ENCODE measurements around the gene KHDC1. TPM values are rescaled to one million over a fixed set of nuclear protein-coding genes. Genes with fewer than 3 reads are reported as not detected.
"Not testable (repeated sequence)": the region's sequence is repeated elsewhere in the genome, so short reads cannot be mapped to it uniquely, and the experiment has no call there.

KHDC1 gene
- 17.3 TPM for polyA plus RNA-seq (2013, experiment 1 of 4)
- polyA plus RNA-seq (2013, experiment 2 of 4) = 16.2 TPM
- polyA plus RNA-seq (2013, experiment 3 of 4) = 9.6 TPM
- 12.6 TPM for polyA plus RNA-seq (2013, experiment 4 of 4)

DNA sequence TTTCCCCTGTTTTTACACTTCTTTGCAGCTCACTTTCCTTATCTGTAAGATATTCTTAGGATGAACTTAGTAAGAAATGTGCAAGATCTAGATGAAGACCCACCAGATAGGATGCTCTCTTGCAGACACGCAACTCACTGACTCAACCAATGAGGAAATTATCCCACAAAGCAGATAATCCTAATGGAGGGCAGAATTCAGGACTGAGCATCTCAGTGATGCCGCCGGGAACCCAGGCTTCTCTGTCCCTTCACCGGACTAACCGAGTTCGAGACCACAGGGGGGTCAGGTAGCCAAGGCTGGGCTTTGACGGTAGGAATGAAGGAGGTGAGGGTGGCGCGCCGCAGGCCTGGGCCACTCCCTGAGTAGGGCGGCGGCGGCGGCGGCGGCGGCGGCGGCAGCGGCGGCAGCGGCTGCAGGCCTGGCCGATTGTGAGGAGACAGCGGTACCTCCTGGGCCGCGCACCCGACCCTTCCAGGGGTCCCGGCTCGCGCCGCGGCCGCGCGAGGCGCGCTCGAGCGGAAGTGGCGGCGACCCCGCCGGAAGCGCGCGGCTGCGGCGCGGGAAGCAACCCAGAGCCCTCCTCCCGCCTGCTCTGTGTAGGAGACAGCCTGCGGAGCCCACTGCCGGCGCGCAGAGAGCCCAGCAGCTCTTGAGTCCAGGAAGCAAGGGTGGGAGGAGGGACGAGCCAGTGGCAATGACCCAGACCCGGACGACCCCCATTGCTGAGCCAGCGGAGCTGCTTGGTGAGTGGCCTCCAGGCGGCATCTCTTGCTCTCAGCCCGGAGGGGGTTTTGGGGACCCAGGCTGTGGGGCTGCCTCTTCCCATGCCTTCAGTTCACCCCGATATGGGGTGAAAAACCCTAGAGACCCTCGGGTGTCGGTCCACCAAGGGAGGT is at the start of gene KHDC1:
Gene KHDC1, minus strand, starts transcription at position 526 of the 899 bp plus-strand sequence. CDS start 20,679 bp downstream, outside the sequence.
- Histone ChIP-seq H3K4me3 (ENCODE audit: insufficient read depth, low read depth, low read length) (peak within 1 kb of the TSS; percentile 56), H3K4me1 (ENCODE audit: control insufficient read depth, insufficient read depth, low read length) (no peaks in the 10 kb centered on the region), H3K27me3 (ENCODE audit: control insufficient read depth, insufficient read depth, low read length, poor library complexity, severe bottlenecking) (no peaks in the 10 kb centered on the region), H3K36me3 (ENCODE audit: control insufficient read depth, insufficient read depth, low read length) (no peaks in the 10 kb centered on the region), H3K27ac (ENCODE audit: insufficient read depth, low read depth, low read length, poor library complexity, severe bottlenecking) (no peak within 1 kb of the TSS), H3K9me3 (ENCODE audit: control insufficient read depth, low read length) (no peaks in the 10 kb centered on the region)
- 4 to 5% methylated on average over 63 of the region's 63 CpGs for WGBS, 2 experiments

GRCh38 chr6:73310503-73310845 is 47.5 kb upstream of the KHDC1 start:
- WGBS, 2 experiments = 40 to 57% methylated on average over 4 of the region's 4 CpGs
- H3K4me3 ChIP-seq (ENCODE audit: insufficient read depth, low read depth, low read length) = peak overlapping the region; percentile 51
- not testable (repeated sequence) for H3K27me3 ChIP-seq (ENCODE audit: control insufficient read depth, insufficient read depth, low read length, poor library complexity, severe bottlenecking); H3K4me1 ChIP-seq (ENCODE audit: control insufficient read depth, insufficient read depth, low read length); H3K27ac ChIP-seq (ENCODE audit: insufficient read depth, low read depth, low read length, poor library complexity, severe bottlenecking); H3K9me3 ChIP-seq (ENCODE audit: control insufficient read depth, low read length); H3K36me3 ChIP-seq (ENCODE audit: control insufficient read depth, insufficient read depth, low read length)

DNA sequence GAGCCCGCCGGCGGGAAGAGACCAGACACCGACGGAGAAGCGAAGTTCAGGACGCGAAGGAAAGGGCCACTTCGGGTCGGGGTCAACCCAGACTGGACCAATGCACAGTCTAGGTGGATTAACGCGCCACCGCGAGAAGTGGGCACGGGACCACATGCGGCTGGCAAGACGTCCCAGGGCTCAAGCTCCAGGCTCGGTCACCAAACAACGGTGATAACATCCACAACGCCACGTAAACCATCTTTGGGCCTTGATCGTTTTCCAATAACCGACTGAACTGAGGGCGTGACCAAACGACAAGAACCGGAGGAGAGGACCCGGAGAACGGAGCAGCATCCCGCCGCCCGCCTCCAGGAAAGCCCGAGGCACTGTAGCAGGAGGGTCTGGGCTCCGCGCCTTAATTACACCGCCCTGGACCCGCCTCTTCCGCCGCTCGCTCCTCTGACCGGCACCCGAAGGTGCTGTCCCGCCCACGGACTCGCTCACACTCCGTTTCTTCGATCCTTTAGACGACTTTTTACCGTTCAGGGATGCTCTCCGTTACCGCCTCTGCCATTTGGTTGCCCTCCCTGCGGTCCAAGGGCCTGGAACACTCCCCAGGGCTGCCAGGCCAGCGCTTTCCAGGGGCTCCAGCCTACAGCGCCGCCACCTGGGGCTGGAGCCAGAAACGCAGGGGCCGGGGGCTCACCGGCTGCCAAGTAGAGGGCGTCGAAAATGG is 46.9 kb upstream of the KHDC1 start:
- H3K27me3 ChIP-seq (ENCODE audit: control insufficient read depth, insufficient read depth, low read length, poor library complexity, severe bottlenecking) = no peaks in the 10 kb centered on the region
- 2% methylated on average over 59 of the region's 59 CpGs for WGBS, 2 experiments
- H3K9me3 ChIP-seq (ENCODE audit: control insufficient read depth, low read length) = no peaks in the 10 kb centered on the region
- H3K4me3 ChIP-seq (ENCODE audit: insufficient read depth, low read depth, low read length) = peak overlapping the region; percentile 51
- H3K27ac ChIP-seq (ENCODE audit: insufficient read depth, low read depth, low read length, poor library complexity, severe bottlenecking) = no peak overlapping the region
- no peaks in the 10 kb centered on the region for H3K36me3 ChIP-seq (ENCODE audit: control insufficient read depth, insufficient read depth, low read length)
- no peaks in the 10 kb centered on the region for H3K4me1 ChIP-seq (ENCODE audit: control insufficient read depth, insufficient read depth, low read length)

- H3K27me3 ChIP-seq (ENCODE audit: control insufficient read depth, insufficient read depth, low read length, poor library complexity, severe bottlenecking) = no peaks in the 10 kb centered on the region
- no peaks in the 10 kb centered on the region for H3K36me3 ChIP-seq (ENCODE audit: control insufficient read depth, insufficient read depth, low read length)
- H3K9me3 ChIP-seq (ENCODE audit: control insufficient read depth, low read length) = no peaks in the 10 kb centered on the region
- H3K4me3 ChIP-seq (ENCODE audit: insufficient read depth, low read depth, low read length) = peak overlapping the region; percentile 51
- WGBS, 2 experiments = 10 to 11% methylated on average over 13 of the region's 13 CpGs
- no peak overlapping the region for H3K27ac ChIP-seq (ENCODE audit: insufficient read depth, low read depth, low read length, poor library complexity, severe bottlenecking)
- no peaks in the 10 kb centered on the region for H3K4me1 ChIP-seq (ENCODE audit: control insufficient read depth, insufficient read depth, low read length)
These were observed 46.5 kb upstream of the KHDC1 start for GRCh38 chr6:73309535-73309784.

GRCh38 chr6:73308712-73309534 is 45.9 kb upstream of the KHDC1 start:
- no peaks in the 10 kb centered on the region for H3K36me3 ChIP-seq (ENCODE audit: control insufficient read depth, insufficient read depth, low read length)
- 75 to 76% methylated on average over 26 of the region's 26 CpGs for WGBS, 2 experiments

DNA sequence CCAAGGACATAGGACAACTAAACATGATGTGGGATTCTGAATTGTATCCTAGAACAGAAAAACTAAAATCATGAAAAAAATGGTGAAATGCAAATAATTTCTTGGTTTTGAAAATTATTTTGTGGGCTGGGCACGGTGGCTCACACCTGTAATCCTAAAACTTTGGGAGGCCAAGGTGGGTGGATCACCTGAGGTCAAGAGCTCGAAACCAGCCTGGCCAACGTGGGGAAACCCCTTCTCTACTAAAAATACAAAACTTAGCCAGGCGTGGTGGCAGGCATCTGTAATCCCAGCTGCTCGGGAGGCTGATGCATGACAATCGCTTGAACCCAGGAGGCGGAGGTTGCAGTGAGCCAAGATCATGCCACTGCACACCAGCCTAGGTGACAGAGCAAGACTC is 40.8 kb upstream of the KHDC1 start:
- H3K36me3 ChIP-seq (ENCODE audit: control insufficient read depth, insufficient read depth, low read length); H3K27me3 ChIP-seq (ENCODE audit: control insufficient read depth, insufficient read depth, low read length, poor library complexity, severe bottlenecking); H3K4me3 ChIP-seq (ENCODE audit: insufficient read depth, low read depth, low read length); H3K27ac ChIP-seq (ENCODE audit: insufficient read depth, low read depth, low read length, poor library complexity, severe bottlenecking); H3K9me3 ChIP-seq (ENCODE audit: control insufficient read depth, low read length); H3K4me1 ChIP-seq (ENCODE audit: control insufficient read depth, insufficient read depth, low read length): not testable (repeated sequence)
- WGBS, 2 experiments = 87 to 92% methylated on average over 7 of the region's 7 CpGs

More at GRCh38 chr6:73308712-73309534, 45.9 kb upstream of the KHDC1 start:
- Histone ChIP-seq H3K27me3 (ENCODE audit: control insufficient read depth, insufficient read depth, low read length, poor library complexity, severe bottlenecking) (no peaks in the 10 kb centered on the region), H3K27ac (ENCODE audit: insufficient read depth, low read depth, low read length, poor library complexity, severe bottlenecking) (no peak overlapping the region), H3K4me1 (ENCODE audit: control insufficient read depth, insufficient read depth, low read length) (no peaks in the 10 kb centered on the region), H3K9me3 (ENCODE audit: control insufficient read depth, low read length) (no peaks in the 10 kb centered on the region), H3K4me3 (ENCODE audit: insufficient read depth, low read depth, low read length) (peak overlapping the region; percentile 51)

DNA sequence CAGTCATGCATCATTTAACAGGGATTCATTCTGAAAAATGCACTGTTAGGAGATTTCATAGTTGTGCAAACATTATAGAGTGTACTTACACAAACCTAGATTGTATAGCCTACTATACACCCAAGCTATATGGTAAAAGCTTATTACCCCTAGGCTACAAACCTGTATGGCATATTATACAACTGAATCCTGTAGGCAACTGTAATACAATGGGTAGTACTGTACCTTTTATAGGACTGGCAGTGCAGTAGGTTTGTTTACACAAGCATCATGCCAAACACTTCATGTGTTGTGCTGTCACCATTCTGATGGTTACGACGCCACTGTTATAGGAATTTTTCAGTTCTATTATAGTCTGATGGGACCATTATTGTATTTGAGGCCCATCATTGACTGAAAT is 39.3 kb upstream of the KHDC1 start:
- peaks cover 3% of the 10 kb centered on the region for H3K36me3 ChIP-seq (ENCODE audit: control insufficient read depth, insufficient read depth, low read length)

GRCh38 chr6:73299151-73299971 is 36.4 kb upstream of the KHDC1 start:
- peaks cover 3% of the 10 kb centered on the region for H3K36me3 ChIP-seq (ENCODE audit: control insufficient read depth, insufficient read depth, low read length)
- WGBS, 2 experiments = 95% methylated on average over 50 of the region's 50 CpGs
- H3K27me3 ChIP-seq (ENCODE audit: control insufficient read depth, insufficient read depth, low read length, poor library complexity, severe bottlenecking) = no peaks in the 10 kb centered on the region
- H3K9me3 ChIP-seq (ENCODE audit: control insufficient read depth, low read length) = no peaks in the 10 kb centered on the region
- no peak overlapping the region for H3K27ac ChIP-seq (ENCODE audit: insufficient read depth, low read depth, low read length, poor library complexity, severe bottlenecking)
- H3K4me1 ChIP-seq (ENCODE audit: control insufficient read depth, insufficient read depth, low read length) = no peaks in the 10 kb centered on the region
- H3K4me3 ChIP-seq (ENCODE audit: insufficient read depth, low read depth, low read length) = no peak overlapping the region

More for the DNA sequence above, 39.3 kb upstream of the KHDC1 start:
- no peaks in the 10 kb centered on the region for H3K4me1 ChIP-seq (ENCODE audit: control insufficient read depth, insufficient read depth, low read length)
- 92% methylated on average over 2 of the region's 2 CpGs for WGBS, 2 experiments
- H3K9me3 ChIP-seq (ENCODE audit: control insufficient read depth, low read length) = no peaks in the 10 kb centered on the region
- H3K27ac ChIP-seq (ENCODE audit: insufficient read depth, low read depth, low read length, poor library complexity, severe bottlenecking) = no peak overlapping the region
- H3K4me3 ChIP-seq (ENCODE audit: insufficient read depth, low read depth, low read length) = no peak overlapping the region
- no peaks in the 10 kb centered on the region for H3K27me3 ChIP-seq (ENCODE audit: control insufficient read depth, insufficient read depth, low read length, poor library complexity, severe bottlenecking)

DNA sequence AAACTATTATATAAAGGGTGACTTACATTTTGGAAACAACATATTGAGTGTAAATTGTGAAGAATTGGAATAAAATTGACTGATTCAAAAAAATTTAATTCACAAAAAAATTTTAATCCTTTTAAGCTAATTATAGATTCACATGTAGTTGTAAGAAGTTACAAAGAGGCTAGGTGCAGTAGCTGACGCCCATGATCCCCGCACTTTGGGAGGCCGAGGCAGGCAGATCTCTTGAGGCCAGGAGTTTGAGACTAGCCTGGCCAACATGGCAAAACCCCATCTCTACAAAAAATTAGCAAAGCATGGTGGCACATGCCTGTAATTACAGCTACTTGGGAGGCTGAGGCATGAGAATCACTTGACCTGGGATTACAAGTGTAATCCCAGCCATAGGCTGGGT is 30.3 kb upstream of the KHDC1 start:
- WGBS, 2 experiments = 90 to 96% methylated on average over 3 of the region's 3 CpGs
- no peaks in the 10 kb centered on the region for H3K4me1 ChIP-seq (ENCODE audit: control insufficient read depth, insufficient read depth, low read length)
- H3K27me3 ChIP-seq (ENCODE audit: control insufficient read depth, insufficient read depth, low read length, poor library complexity, severe bottlenecking) = no peaks in the 10 kb centered on the region

More for the DNA sequence above, 30.3 kb upstream of the KHDC1 start:
- Histone ChIP-seq H3K9me3 (ENCODE audit: control insufficient read depth, low read length) (no peaks in the 10 kb centered on the region), H3K36me3 (ENCODE audit: control insufficient read depth, insufficient read depth, low read length) (peaks cover 4% of the 10 kb centered on the region), H3K4me3 (ENCODE audit: insufficient read depth, low read depth, low read length) (no peak overlapping the region), H3K27ac (ENCODE audit: insufficient read depth, low read depth, low read length, poor library complexity, severe bottlenecking) (no peak overlapping the region)
